Esophagus muscularis mucosa (tissue), 4 donors: ENCODE results near the gene PITPNM3. TPM values are rescaled to one million over a fixed set of nuclear protein-coding genes. Genes with fewer than 3 reads are reported as not detected.
A peak's percentile ranks its signal among the peaks of the same experiment; 100 is the strongest.
"Not testable (repeated sequence)": the region's sequence is repeated elsewhere in the genome, so short reads cannot be mapped to it uniquely, and the experiment has no call there.

ENCODE experiments used
- DNase-seq: peaks from one replicate; pipeline ENCODE4 v3.0.0-alpha.2; 2017; ENCODE audit errors: extremely low spot score
- H3K27ac ChIP-seq, 4 donors: fragments of 200-600 bp; sonication (generic); replicated peaks in 1 of 4; 1 replicate in 3 of 4; 2 replicates in 1 of 4; pipeline ENCODE4 v1.5.1; 2016 to 2019; ENCODE audit warnings: mild to moderate bottlenecking in 1 of 4
- H3K27me3 ChIP-seq, 4 donors: fragments of 200-600 bp; sonication (generic); one replicate each; pipeline versions ENCODE4 v1.5.1 to v1.6.0; 2016 to 2019
- H3K36me3 ChIP-seq, 4 donors: fragments of 200-600 bp; sonication (generic); one replicate each; pipeline ENCODE4 v1.5.1; 2016 to 2019
- H3K4me1 ChIP-seq, 4 donors: fragments of 200-600 bp; sonication (generic); one replicate each; pipeline ENCODE4 v1.5.1; 2016 to 2019
- H3K4me3 ChIP-seq, 4 donors: fragments of 200-600 bp; sonication (generic); 1 replicate in 2 of 4; 2 replicates in 2 of 4; pipeline ENCODE4 v1.5.1; 2016 to 2019; ENCODE audit warnings: mild to moderate bottlenecking in 4 of 4, moderate library complexity in 1 of 4
- H3K9me3 ChIP-seq, 4 donors: fragments of 200-600 bp; sonication (generic); 1 replicate in 3 of 4; 2 replicates in 1 of 4; pipeline ENCODE4 v1.5.1; 2016 to 2019
- CTCF ChIP-seq, 3 experiments: fragments of 200-600 bp in 2 of 3; fragments of 450-650 bp in 1 of 3; sonication (generic) in 2 of 3; IDR thresholded peaks; one replicate each; pipeline ENCODE4 v1.5.1; 2017 to 2019; ENCODE audit warnings: antibody characterized with exemption in 3 of 3, mild to moderate bottlenecking in 2 of 3, moderate library complexity in 1 of 3
- EP300 ChIP-seq: sonication (generic); formaldehyde crosslinking; IDR thresholded peaks from one replicate; pipeline ENCODE4 v1.6.1; 2017; ENCODE audit warnings: antibody characterized with exemption
- POLR2A ChIP-seq: fragments of 450-650 bp; IDR thresholded peaks from one replicate; pipeline ENCODE4 v1.6.1; 2017; ENCODE audit warnings: antibody characterized with exemption, moderate library complexity, mild to moderate bottlenecking, low read depth
- POLR2AphosphoS5 ChIP-seq, 2 donors: sonication (generic); formaldehyde crosslinking; IDR thresholded peaks; one replicate each; pipeline ENCODE4 v1.6.1; 2017; ENCODE audit warnings: antibody characterized with exemption in 2 of 2
- WGBS: methylation state at CpG from one replicate; pipeline ENCODE4 v1.1.5; 2018; 5-methylcytosine and 5-hydroxymethylcytosine counted together
- intact Hi-C: fragments of 100-400 bp; cut with DNase I; formaldehyde crosslinking; loops from one replicate; pipeline ENCODE4 v1.15.1; 2023
- total RNA-seq, 4 donors: library from RNA; depleted of rRNA; stranded (reverse); fragments of >200 nt; gene quantifications; one replicate each; pipeline versions ENCODE4 v1.1.0 to v1.2.1, GENCODE V29; 2016

PITPNM3 gene
- total RNA-seq, 4 donors from 2014 or later: 46.5 to 93.2 (median 68.9) TPM

GRCh38 chr17:6599364-6599763, 43.0 kb upstream of the PITPNM3 start:
- TF ChIP-seq POLR2AphosphoS5 (IDR thresholded peaks at IDR 0.05) (no peak), POLR2A (no peak)
- H3K4me1 ChIP-seq: peaks cover 0 to 47% (median 34%) of the 10 kb centered on the region in 4 donors
- no peaks in the 10 kb centered on the region for H3K27me3 ChIP-seq
- DNase-seq: no peak
- H3K4me3 ChIP-seq: no peak overlapping the region
- intact Hi-C loops: no loop called here
- peaks cover 28 to 78% (median 55%) of the 10 kb centered on the region in 4 donors for H3K36me3 ChIP-seq
- H3K9me3 ChIP-seq: no peaks in the 10 kb centered on the region
- H3K27ac ChIP-seq: peak overlapping the region in 1 of 4 donors; percentile 41

- intact Hi-C loops: no loop called here
- peaks cover 0 to 33% (median 24%) of the 10 kb centered on the region in 4 donors for H3K4me1 ChIP-seq
- H3K27ac ChIP-seq: peak overlapping the region in 3 of 4 donors; percentile 0 to 41 (median 0)
- 63% methylated on average over 1 of the region's 1 CpG for WGBS
- H3K9me3 ChIP-seq: no peaks in the 10 kb centered on the region
- TF ChIP-seq POLR2A (no peak), EP300 (no peak), POLR2AphosphoS5 (IDR thresholded peaks at IDR 0.05) (no peak), CTCF (IDR thresholded peaks at IDR 0.05) (no peak)
- H3K27me3 ChIP-seq: no peaks in the 10 kb centered on the region
- H3K36me3 ChIP-seq: peaks cover 42 to 94% (median 67%) of the 10 kb centered on the region in 4 donors
- H3K4me3 ChIP-seq: no peak overlapping the region
- no peak for DNase-seq
Measured at GRCh38 chr17:6597727-6598126, 41.4 kb upstream of the PITPNM3 start.

GRCh38 chr17:6596941-6597340, 40.6 kb upstream of the PITPNM3 start:
- 94% methylated on average over 4 of the region's 4 CpGs for WGBS
- no peaks in the 10 kb centered on the region for H3K27me3 ChIP-seq
- H3K36me3 ChIP-seq: peaks cover 48 to 96% (median 67%) of the 10 kb centered on the region in 4 donors
- no peak overlapping the region for H3K27ac ChIP-seq
- TF ChIP-seq CTCF (IDR thresholded peaks at IDR 0.05) (no peak), EP300 (no peak), POLR2A (no peak), POLR2AphosphoS5 (IDR thresholded peaks at IDR 0.05) (no peak)
- no peaks in the 10 kb centered on the region for H3K9me3 ChIP-seq
- intact Hi-C loops: no loop called here
- DNase-seq: no peak
- no peak overlapping the region for H3K4me3 ChIP-seq
- peaks cover 0 to 37% (median 25%) of the 10 kb centered on the region in 4 donors for H3K4me1 ChIP-seq

GRCh38 chr17:6596511-6596910, 40.2 kb upstream of the PITPNM3 start:
- Histone ChIP-seq H3K9me3 (no peaks in the 10 kb centered on the region), H3K36me3 (peaks cover 48 to 99% (median 69%) of the 10 kb centered on the region in 4 donors), H3K4me1 (peaks cover 0 to 41% (median 28%) of the 10 kb centered on the region in 4 donors), H3K27ac (no peak overlapping the region), H3K27me3 (no peaks in the 10 kb centered on the region), H3K4me3 (no peak overlapping the region)
- no peak for DNase-seq
- no peak for TF ChIP-seq EP300
- WGBS: 77% methylated on average over 2 of the region's 2 CpGs
- intact Hi-C loops: no loop called here

- WGBS: 84% methylated on average over 7 of the region's 7 CpGs
- intact Hi-C loops: no loop called here
Measured at GRCh38 chr17:6596081-6596480, 39.7 kb upstream of the PITPNM3 start.

GRCh38 chr17:6593371-6593770, 37.0 kb upstream of the PITPNM3 start:
- 91% methylated on average over 4 of the region's 14 CpGs for WGBS
- intact Hi-C loops: not testable (repeated sequence)

More at GRCh38 chr17:6596081-6596480, 39.7 kb upstream of the PITPNM3 start:
- TF ChIP-seq POLR2A: no peak
- no peak for TF ChIP-seq CTCF (IDR thresholded peaks at IDR 0.05)
- TF ChIP-seq EP300: no peak
- no peak for TF ChIP-seq POLR2AphosphoS5 (IDR thresholded peaks at IDR 0.05)
- Histone ChIP-seq H3K4me1 (peaks cover 0 to 45% (median 29%) of the 10 kb centered on the region in 4 donors), H3K36me3 (peaks cover 48 to 99% (median 70%) of the 10 kb centered on the region in 4 donors), H3K27ac (peak overlapping the region in 1 of 4 donors; percentile 13), H3K4me3 (no peak overlapping the region), H3K9me3 (no peaks in the 10 kb centered on the region), H3K27me3 (no peaks in the 10 kb centered on the region)
- no peak for DNase-seq

More at GRCh38 chr17:6593371-6593770, 37.0 kb upstream of the PITPNM3 start:
- not testable (repeated sequence) for H3K27ac ChIP-seq, DNase-seq, H3K4me3 ChIP-seq, H3K27me3 ChIP-seq, H3K9me3 ChIP-seq
- Histone ChIP-seq H3K4me1 (peaks cover 0 to 31% (median 14%) of the 10 kb centered on the region in 4 donors), H3K36me3 (peaks cover 63 to 99% (median 76%) of the 10 kb centered on the region in 4 donors)
